NCI-H524 treated with DMSO at 0.1 percent for 48 hours (cell line): ENCODE results near the gene BSX.

ENCODE experiments used
- DNase-seq: peaks from one replicate; lab custom pipeline; 2025; lab: John Stamatoyannopoulos, UW

BSX gene

GRCh38 chr11:122981388-122982264 is at the start of gene BSX:
Gene BSX, minus strand, starts transcription at chr11:122981834. Its CDS starts 163 bp downstream, at chr11:122981671.
- DNase-seq = no peak

GRCh38 chr11:123030517-123030916 is 48.9 kb upstream of the BSX start:
- no peak for DNase-seq

- no peak for DNase-seq
These were observed 39.3 kb upstream of the BSX start for GRCh38 chr11:123020968-123021367.

GRCh38 chr11:123018702-123019101 is 37.1 kb upstream of the BSX start:
- DNase-seq = no peak

- no peak for DNase-seq
These were observed 29.9 kb upstream of the BSX start for GRCh38 chr11:123011510-123011909.

GRCh38 chr11:123006860-123007542 is 25.4 kb upstream of the BSX start:
- no peak for DNase-seq

- DNase-seq = no peak
These were observed 19.1 kb upstream of the BSX start for GRCh38 chr11:123000721-123001120.

- no peak for DNase-seq
These were observed 17.2 kb upstream of the BSX start for GRCh38 chr11:122998727-122999366.

GRCh38 chr11:122995526-122995925 is 13.9 kb upstream of the BSX start:
- peak; percentile 35 for DNase-seq

- no peak for DNase-seq
These were observed 2.8 kb upstream of the BSX start for GRCh38 chr11:122984186-122985011.

- DNase-seq = no peak
These were observed 2.0 kb upstream of the BSX start for GRCh38 chr11:122983438-122984185.

- no peak for DNase-seq
These were observed 1.6 kb downstream of the BSX start for GRCh38 chr11:122979815-122980595.

- no peak for DNase-seq
These were observed 2.4 kb downstream of the BSX start for GRCh38 chr11:122979103-122979814.

GRCh38 chr11:122978299-122978620 is 3.4 kb downstream of the BSX start:
- no peak for DNase-seq

- DNase-seq = no peak
These were observed 4.0 kb downstream of the BSX start for GRCh38 chr11:122977470-122978298.

- DNase-seq = no peak
These were observed 4.7 kb downstream of the BSX start for GRCh38 chr11:122976734-122977469.

GRCh38 chr11:122976061-122976733 is 5.4 kb downstream of the BSX start:
- DNase-seq = no peak

- no peak for DNase-seq
These were observed 17.7 kb downstream of the BSX start for GRCh38 chr11:122963961-122964360.
